C4-2B (cell line): Measurements from ENCODE around the gene MAST4.

Experiments
- CTCF ChIP-seq: fragments of 450-650 bp; conservative IDR thresholded peaks from 2 replicates; pipeline ENCODE4 v1.5.1; 2017; ENCODE audit warnings: mild to moderate bottlenecking
- ZFX ChIP-seq: fragments of 450-650 bp; IDR thresholded peaks from 2 replicates; pipeline ENCODE4 v1.6.1; 2017

- TF ChIP-seq CTCF, result no peak
- no peak for TF ChIP-seq ZFX
These were observed 497.1 kb downstream of the MAST4 start for GRCh38 chr5:67093279-67093678.
